OCI-LY3 (cell line): ENCODE data around the gene SLC6A15.

ENCODE experiments used
- H2AFZ ChIP-seq: fragments of 200-600, 300-600 bp; shearing (Covaris generic); 2 replicates; pipeline ENCODE4 v1.6.0; 2014; ENCODE audit warnings: antibody characterized with exemption, low read depth, low read length
- H3K27ac ChIP-seq: fragments of 200-600, 300-600 bp; sonication (generic); 2 replicates; pipeline ENCODE4 v1.5.1; 2014; ENCODE audit warnings: mild to moderate bottlenecking, low read length, moderate library complexity, mixed read lengths
- H3K27me3 ChIP-seq: fragments of 200-600, 300-600 bp; sonication (generic); 2 replicates; pipeline ENCODE4 v1.6.1; 2014; ENCODE audit warnings: low read depth, low read length, mixed read lengths
- H3K36me3 ChIP-seq: fragments of 200-600, 300-600 bp; sonication (generic); replicated peaks from 2 replicates; pipeline ENCODE3; 2014; ENCODE audit warnings: low read depth, low read length, mixed read lengths
- H3K4me1 ChIP-seq: fragments of 300-600, 200-600 bp; sonication (generic); 2 replicates; pipeline ENCODE4 v1.6.1; 2014; ENCODE audit warnings: low read length, mixed read lengths
- H3K4me2 ChIP-seq: fragments of 200-600, 300-600 bp; sonication (generic); 2 replicates; pipeline ENCODE4 v1.6.1; 2014; ENCODE audit warnings: low read length, mixed read lengths
- H3K4me3 ChIP-seq: fragments of 300-600, 200-600 bp; sonication (generic); 2 replicates; pipeline ENCODE4 v1.5.1; 2014; ENCODE audit warnings: antibody characterized with exemption, mild to moderate bottlenecking, low read length, moderate library complexity
- H3K79me2 ChIP-seq: fragments of 300-600, 200-600 bp; shearing (Covaris generic); 2 replicates; pipeline ENCODE4 v1.6.1; 2014; ENCODE audit warnings: mild to moderate bottlenecking, low read length, mixed read lengths
- H3K9ac ChIP-seq: fragments of 300-600, 200-600 bp; shearing (Covaris generic); 2 replicates; pipeline ENCODE4 v1.6.0; 2014; ENCODE audit warnings: mild to moderate bottlenecking, low read length, moderate library complexity
- H3K9me3 ChIP-seq: fragments of 200-600, 300-600 bp; shearing (Covaris generic); 2 replicates; pipeline ENCODE4 v1.6.1; 2014; ENCODE audit warnings: low read length, mixed read lengths; ENCODE audit not compliant: insufficient read depth
- H4K20me1 ChIP-seq: fragments of 200-600, 300-600 bp; sonication (generic); 2 replicates; pipeline ENCODE4 v1.6.1; 2016; ENCODE audit warnings: low read length, mixed read lengths; ENCODE audit not compliant: insufficient read depth
- EZH2phosphoT487 ChIP-seq: fragments of 200-600 bp; shearing (Covaris generic); IDR thresholded peaks from 2 replicates; pipeline ENCODE4 v1.6.1; 2018; ENCODE audit warnings: antibody characterized with exemption, mixed run types, low read depth
- TF ChIP-seq, protein P1 (sequence below): fragments of 200-600, 300-600 bp; sonication (generic); IDR thresholded peaks from 2 replicates; pipeline ENCODE4 v1.5.1; 2014; ENCODE audit warnings: antibody characterized with exemption, low read length, low read depth

Gene SLC6A15

DNA sequence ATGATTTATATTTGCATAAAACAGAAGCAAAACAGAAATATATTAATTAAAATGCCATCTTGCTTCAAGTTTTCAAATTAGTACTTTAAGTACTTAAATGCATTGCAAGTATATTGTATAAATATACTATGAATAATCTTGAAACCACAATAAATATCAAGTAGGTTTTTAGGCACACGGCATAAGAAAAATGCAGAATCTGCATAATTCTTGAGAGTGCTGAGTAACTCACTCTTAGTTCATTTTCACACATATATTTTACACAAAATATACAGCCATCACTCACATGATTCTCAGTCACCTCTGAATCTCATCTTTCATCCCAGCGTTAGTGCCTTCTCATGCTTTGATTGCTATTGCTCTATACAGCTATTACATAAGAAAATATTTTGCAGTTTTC, 51.9 kb downstream of the SLC6A15 start:
- H3K4me3 ChIP-seq, result no peak overlapping the region
- H3K9me3 ChIP-seq, result no peaks in the 10 kb centered on the region
- no peak overlapping the region for H3K27ac ChIP-seq
- TF ChIP-seq, protein P1, sequence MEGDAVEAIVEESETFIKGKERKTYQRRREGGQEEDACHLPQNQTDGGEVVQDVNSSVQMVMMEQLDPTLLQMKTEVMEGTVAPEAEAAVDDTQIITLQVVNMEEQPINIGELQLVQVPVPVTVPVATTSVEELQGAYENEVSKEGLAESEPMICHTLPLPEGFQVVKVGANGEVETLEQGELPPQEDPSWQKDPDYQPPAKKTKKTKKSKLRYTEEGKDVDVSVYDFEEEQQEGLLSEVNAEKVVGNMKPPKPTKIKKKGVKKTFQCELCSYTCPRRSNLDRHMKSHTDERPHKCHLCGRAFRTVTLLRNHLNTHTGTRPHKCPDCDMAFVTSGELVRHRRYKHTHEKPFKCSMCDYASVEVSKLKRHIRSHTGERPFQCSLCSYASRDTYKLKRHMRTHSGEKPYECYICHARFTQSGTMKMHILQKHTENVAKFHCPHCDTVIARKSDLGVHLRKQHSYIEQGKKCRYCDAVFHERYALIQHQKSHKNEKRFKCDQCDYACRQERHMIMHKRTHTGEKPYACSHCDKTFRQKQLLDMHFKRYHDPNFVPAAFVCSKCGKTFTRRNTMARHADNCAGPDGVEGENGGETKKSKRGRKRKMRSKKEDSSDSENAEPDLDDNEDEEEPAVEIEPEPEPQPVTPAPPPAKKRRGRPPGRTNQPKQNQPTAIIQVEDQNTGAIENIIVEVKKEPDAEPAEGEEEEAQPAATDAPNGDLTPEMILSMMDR, result no peak
- no peak for TF ChIP-seq EZH2phosphoT487
- H2AFZ ChIP-seq, result no peak overlapping the region
- H3K4me1 ChIP-seq, result no peaks in the 10 kb centered on the region
- H3K36me3 ChIP-seq, result no peaks in the 10 kb centered on the region
- H4K20me1 ChIP-seq, result no peaks in the 10 kb centered on the region
- no peak overlapping the region for H3K9ac ChIP-seq
- H3K27me3 ChIP-seq, result no peaks in the 10 kb centered on the region
- no peak overlapping the region for H3K4me2 ChIP-seq
- no peaks in the 10 kb centered on the region for H3K79me2 ChIP-seq

DNA sequence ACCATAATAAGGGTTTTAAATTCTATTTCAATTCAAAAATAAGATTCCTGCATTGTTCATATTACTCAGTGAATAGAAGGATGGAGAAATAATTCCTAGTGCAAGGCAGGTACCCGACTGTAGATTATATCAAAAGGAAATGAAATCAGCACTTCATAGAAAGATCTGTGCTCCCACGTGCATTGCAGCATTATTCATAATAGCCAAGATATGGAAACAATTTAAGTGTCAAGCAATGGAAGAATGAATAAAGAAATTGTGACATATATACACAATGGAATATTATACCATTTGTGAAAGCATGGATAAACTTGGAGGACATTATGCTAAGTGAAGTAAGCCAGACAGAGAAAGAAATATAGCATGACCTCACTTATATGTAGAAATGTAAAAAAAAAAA, 53.8 kb downstream of the SLC6A15 start:
- no peak for TF ChIP-seq EZH2phosphoT487
- TF ChIP-seq, protein P1, result no peak
- no peak overlapping the region for H3K27ac ChIP-seq
- no peak overlapping the region for H3K9ac ChIP-seq
- H3K4me3 ChIP-seq, result no peak overlapping the region
- no peak overlapping the region for H2AFZ ChIP-seq
- no peaks in the 10 kb centered on the region for H3K27me3 ChIP-seq
- H4K20me1 ChIP-seq, result no peaks in the 10 kb centered on the region
- H3K79me2 ChIP-seq, result no peaks in the 10 kb centered on the region
- no peaks in the 10 kb centered on the region for H3K9me3 ChIP-seq
- H3K4me1 ChIP-seq, result no peaks in the 10 kb centered on the region
- H3K4me2 ChIP-seq, result no peak overlapping the region
- H3K36me3 ChIP-seq, result no peaks in the 10 kb centered on the region

- H3K36me3 ChIP-seq, result no peaks in the 10 kb centered on the region
- H3K27me3 ChIP-seq, result no peaks in the 10 kb centered on the region
- no peak overlapping the region for H3K4me2 ChIP-seq
- no peaks in the 10 kb centered on the region for H3K79me2 ChIP-seq
- no peak overlapping the region for H3K9ac ChIP-seq
- no peak overlapping the region for H2AFZ ChIP-seq
- no peak overlapping the region for H3K27ac ChIP-seq
- TF ChIP-seq EZH2phosphoT487, result no peak
- TF ChIP-seq, protein P1, result no peak
- no peaks in the 10 kb centered on the region for H3K4me1 ChIP-seq
- no peak overlapping the region for H3K4me3 ChIP-seq
- H4K20me1 ChIP-seq, result no peaks in the 10 kb centered on the region
- H3K9me3 ChIP-seq, result no peaks in the 10 kb centered on the region
These were observed 54.9 kb downstream of the SLC6A15 start for GRCh38 chr12:84857525-84858208.

DNA sequence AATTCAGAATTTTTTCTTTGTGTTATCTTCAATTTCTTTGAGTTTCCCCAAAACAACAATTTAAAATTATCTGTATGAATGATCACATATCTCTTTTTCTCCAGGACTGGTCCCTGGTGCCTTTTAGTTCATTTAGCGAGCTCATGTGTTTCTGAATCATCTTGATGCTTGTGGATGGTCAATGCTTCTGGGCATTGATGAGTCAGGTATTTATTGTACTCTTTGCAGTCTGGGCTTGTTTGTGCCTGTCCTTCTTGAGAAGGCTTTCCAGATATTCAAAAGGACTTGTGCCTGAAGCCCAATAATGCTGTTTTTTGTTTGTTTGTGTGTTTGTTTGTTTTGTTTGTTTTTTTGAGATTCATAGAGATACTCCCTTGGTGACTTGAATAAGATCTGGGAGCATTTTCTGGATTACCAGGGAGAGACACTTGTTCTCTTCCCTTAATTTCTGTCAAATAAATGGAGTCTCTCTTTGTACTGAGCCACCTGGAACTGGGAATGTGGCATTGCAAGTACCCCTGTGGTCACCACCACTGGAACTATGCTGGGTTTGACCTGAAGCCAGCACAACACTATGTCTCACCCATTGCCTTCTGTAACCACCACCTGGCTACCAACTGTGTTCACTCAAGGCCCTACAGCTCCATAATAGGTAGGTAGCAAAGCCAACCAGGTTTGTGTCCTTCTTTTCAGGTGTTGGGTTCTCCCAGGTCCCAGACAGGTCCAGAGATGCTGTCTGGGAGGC, 56.3 kb downstream of the SLC6A15 start:
- TF ChIP-seq EZH2phosphoT487, result no peak
- TF ChIP-seq, protein P1, result no peak
- H3K9me3 ChIP-seq, result no peaks in the 10 kb centered on the region

More for the DNA sequence above, 56.3 kb downstream of the SLC6A15 start:
- H3K79me2 ChIP-seq, result no peaks in the 10 kb centered on the region
- no peaks in the 10 kb centered on the region for H3K27me3 ChIP-seq
- no peak overlapping the region for H3K27ac ChIP-seq
- H4K20me1 ChIP-seq, result no peaks in the 10 kb centered on the region
- no peak overlapping the region for H2AFZ ChIP-seq
- no peak overlapping the region for H3K4me3 ChIP-seq
- H3K4me1 ChIP-seq, result no peaks in the 10 kb centered on the region
- H3K9ac ChIP-seq, result no peak overlapping the region
- H3K4me2 ChIP-seq, result no peak overlapping the region
- no peaks in the 10 kb centered on the region for H3K36me3 ChIP-seq
